ENCODE data around the gene VWA3B.

DNA sequence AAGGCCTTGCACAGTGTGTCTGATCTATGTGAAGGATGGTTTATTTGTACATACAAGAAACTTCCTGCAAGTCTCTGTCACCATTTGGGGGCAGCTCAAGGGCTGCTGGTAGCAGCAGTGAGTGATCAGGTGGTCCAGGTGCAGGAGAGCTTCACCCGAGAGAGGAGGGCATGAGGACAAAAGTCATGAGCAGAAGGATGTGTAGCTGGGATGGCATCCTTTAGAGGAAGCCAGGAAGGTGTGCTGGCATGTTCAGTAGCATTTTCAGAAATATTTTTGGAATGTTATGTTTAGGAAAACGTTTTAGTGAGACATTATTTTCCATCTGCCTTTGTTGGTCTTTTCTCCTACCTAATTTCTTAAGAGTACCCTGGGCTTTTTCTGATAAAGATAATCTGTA, 31.9 kb downstream of the VWA3B start:
- TF ChIP-seq ZNF302 (CRISPR knock-in tag; IDR thresholded peaks at IDR 0.05) (no peak), POLR2A (IDR thresholded peaks at IDR 0.05; ENCODE audit: low read length) (no peak), HOXA7 (CRISPR knock-in tag; IDR thresholded peaks at IDR 0.05) (no peak), CTCF (IDR thresholded peaks at IDR 0.05) (no peak), RCOR1 (IDR thresholded peaks at IDR 0.05; ENCODE audit: low read depth, low read length) (no peak), ELK1 (IDR thresholded peaks at IDR 0.05; ENCODE audit: low read depth, low read length) (no peak), HES2 (IDR thresholded peaks at IDR 0.05) (no peak)
